AG04449 (cell line): Measurements from ENCODE around the gene SPECC1.

Source experiments
- CTCF ChIA-PET: fragments of 350-600 bp; formaldehyde crosslinking; extraction: SDS; loops from one replicate; lab custom pipeline; 2021; ENCODE audit warnings: antibody characterized with exemption; lab: Yijun Ruan, JAX
- POLR2A ChIA-PET: fragments of 400-600, 350-600 bp; formaldehyde crosslinking; extraction: SDS; loops from one replicate; lab custom pipeline; 2020; ENCODE audit warnings: antibody characterized with exemption, inconsistent platforms; lab: Yijun Ruan, JAX
- DNase-seq: peaks from one replicate; pipeline ENCODE4 v3.0.0-alpha.2; 2010; ENCODE audit warnings: low read depth, low spot score
- H3K4me3 ChIP-seq: 2 replicates; pipeline ENCODE4 v1.5.1; 2011; ENCODE audit warnings: low read depth, mild to moderate bottlenecking, control low read depth, low read length
- TF ChIP-seq, protein P1 (sequence below): IDR thresholded peaks from one replicate; pipeline ENCODE4 v1.5.1; 2011; ENCODE audit warnings: mild to moderate bottlenecking, moderate library complexity, low read length, control low read depth, inconsistent platforms; ENCODE audit not compliant: insufficient read depth; ENCODE audit errors: missing control alignments

The SPECC1 gene

DNA sequence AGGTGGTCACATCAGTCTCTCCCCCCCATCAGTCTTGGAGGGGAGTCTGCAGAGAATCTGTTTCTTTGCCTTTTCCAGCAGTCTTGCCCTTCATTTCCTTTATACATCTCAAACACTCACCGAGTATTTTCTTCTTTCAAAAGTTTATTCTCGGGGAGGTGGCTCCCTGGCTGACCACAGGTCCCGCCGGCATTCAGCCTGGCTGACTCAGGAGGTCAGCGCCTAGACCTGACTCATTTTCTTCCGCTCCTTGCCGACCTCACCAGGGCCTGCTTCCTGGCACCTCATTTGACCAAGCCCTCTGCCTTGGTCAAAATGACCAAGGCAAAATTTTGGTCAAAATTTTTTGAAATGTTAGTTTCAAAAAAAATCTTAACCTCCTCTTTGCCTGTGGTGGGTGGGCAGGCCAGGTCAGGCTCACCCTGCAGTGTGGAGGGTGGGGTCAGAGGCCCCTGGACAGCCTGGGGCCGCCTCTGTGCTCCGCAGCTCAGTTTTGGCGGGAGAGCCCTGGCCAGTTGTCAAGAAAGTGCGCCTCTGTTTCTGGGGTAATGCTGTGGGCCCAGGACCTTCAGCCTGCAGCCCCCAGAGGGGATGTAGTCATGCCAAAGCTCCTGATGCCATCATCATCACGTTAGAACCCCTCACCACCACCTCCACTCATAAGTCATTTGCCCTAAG is 165.6 kb downstream of the SPECC1 start:
- TF ChIP-seq, protein P1, sequence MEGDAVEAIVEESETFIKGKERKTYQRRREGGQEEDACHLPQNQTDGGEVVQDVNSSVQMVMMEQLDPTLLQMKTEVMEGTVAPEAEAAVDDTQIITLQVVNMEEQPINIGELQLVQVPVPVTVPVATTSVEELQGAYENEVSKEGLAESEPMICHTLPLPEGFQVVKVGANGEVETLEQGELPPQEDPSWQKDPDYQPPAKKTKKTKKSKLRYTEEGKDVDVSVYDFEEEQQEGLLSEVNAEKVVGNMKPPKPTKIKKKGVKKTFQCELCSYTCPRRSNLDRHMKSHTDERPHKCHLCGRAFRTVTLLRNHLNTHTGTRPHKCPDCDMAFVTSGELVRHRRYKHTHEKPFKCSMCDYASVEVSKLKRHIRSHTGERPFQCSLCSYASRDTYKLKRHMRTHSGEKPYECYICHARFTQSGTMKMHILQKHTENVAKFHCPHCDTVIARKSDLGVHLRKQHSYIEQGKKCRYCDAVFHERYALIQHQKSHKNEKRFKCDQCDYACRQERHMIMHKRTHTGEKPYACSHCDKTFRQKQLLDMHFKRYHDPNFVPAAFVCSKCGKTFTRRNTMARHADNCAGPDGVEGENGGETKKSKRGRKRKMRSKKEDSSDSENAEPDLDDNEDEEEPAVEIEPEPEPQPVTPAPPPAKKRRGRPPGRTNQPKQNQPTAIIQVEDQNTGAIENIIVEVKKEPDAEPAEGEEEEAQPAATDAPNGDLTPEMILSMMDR = no peak
- ChIA-PET CTCF (no interaction called here), POLR2A (no interaction called here)
- no peak overlapping the region for H3K4me3 ChIP-seq
- DNase-seq = no peak

DNA sequence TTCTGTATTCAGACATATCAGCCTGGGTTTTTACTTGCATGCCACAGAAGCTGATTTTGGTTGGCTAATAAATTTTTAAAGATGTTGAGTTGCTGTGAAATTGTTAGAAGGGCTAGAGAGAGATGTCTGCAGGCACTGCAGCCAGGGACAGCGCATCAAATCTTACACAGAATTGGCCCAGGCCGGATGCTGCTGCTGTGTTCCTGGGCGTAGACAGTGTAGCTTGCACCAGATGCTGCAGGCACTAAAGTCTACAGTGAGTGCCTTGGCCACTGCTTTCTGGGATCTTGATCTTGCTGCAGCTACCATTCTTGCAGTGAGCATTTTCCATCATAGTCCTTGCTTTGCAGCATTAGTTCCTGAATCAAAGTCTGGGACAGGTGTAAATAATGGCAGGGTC is 169.9 kb downstream of the SPECC1 start:
- POLR2A ChIA-PET = no interaction called here
- no peak overlapping the region for H3K4me3 ChIP-seq
- no peak for DNase-seq
- TF ChIP-seq, protein P1 = no peak
- CTCF ChIA-PET = no interaction called here

DNA sequence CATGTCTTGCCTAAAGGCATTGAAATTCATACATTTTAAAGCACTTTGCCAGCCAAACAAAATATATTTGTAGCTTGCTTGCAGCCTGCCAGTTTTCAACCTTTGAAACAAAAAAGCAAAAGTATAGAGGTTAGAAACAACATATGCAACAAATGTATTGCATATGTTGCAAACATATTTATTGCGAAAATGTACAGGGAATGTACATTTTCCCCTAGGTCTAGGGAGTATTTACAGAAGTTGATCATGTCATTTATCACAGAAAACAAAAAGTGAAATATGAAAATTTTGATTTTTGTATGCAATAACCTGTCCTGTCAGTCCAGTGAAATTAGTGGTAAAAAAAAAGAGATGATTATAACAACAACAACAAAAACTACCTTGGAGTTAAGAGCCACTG is 171.5 kb downstream of the SPECC1 start:
- ChIA-PET POLR2A (no interaction called here), CTCF (no interaction called here)
- H3K4me3 ChIP-seq = no peak overlapping the region
- no peak for DNase-seq
- TF ChIP-seq, protein P1 = no peak

DNA sequence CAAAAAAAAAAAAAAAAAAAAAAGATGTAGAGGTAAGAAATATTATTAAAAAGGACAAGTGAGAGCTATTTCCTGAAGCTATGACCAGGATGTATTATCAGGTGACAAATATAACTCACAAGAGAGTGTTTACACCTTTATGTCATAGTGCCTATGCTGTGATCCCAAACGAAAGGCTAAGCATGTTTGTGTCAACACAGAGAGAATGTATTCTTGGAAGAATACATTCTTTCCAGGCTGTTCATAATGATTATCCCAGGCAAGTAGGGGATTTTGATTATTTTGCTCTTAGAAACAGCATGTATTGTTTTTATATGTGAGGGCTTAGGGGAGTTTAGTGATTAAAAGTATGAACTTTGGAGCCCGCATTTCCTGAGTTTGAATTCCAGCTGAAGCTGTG is 175.0 kb downstream of the SPECC1 start:
- TF ChIP-seq, protein P1 = no peak
- H3K4me3 ChIP-seq = no peak overlapping the region
- no peak for DNase-seq
- ChIA-PET POLR2A (no interaction called here), CTCF (no interaction called here)

DNA sequence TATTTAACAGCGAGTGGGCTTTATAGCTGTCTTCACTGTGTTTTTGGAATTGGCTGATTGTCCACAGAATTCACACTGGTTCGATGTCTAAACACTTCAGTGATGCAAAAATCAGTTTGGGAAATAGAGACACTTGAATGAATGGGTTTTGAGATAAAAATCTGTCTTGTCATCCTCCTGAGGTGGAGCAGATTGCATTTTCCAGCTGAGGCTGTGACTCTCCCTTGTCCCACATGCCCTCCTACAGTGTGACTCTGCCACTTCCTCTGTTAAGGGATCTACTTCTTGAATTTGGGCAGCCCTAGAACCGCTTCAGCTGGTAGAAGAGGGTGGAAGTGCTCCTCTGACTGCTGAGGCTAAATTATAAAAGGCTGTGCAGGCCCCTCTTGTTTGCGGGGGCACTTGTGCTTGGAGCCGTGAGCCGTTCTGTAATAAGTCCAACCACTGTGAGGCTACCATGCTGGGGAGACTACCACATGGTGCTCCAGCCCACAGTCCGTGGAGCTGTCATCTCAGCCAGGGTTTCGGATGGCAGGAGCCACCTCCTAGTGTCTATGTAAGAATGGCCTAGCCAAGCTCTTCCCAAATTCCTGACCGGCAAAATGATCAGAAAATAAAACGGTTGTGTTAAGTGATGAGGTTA is 175.9 kb downstream of the SPECC1 start:
- H3K4me3 ChIP-seq = no peak overlapping the region
- DNase-seq = no peak
- ChIA-PET CTCF (no interaction called here), POLR2A (no interaction called here)
- TF ChIP-seq, protein P1 = no peak

DNA sequence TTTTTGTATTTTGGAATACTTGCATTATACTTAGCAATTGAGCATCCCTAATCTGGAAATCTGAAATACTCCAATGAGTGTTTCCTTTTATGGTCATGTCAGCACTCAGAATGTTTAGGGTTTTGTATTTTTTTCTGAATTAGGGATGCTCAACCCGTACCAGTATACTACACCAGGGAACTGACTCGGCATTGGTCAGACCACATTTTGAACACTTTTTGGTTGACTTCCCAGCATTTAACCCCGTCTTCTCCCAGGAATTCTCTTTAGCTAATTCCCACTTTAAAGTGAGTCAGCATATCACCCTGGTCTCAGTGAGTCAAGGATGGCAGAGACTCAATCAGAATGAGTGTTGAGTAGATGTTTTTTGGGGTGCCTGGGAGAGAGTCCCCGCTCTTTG is 177.9 kb downstream of the SPECC1 start:
- CTCF ChIA-PET = no interaction called here
- TF ChIP-seq, protein P1 = no peak

More for the DNA sequence above, 177.9 kb downstream of the SPECC1 start:
- POLR2A ChIA-PET = no interaction called here
- DNase-seq = no peak
- no peak overlapping the region for H3K4me3 ChIP-seq
